ENCODE results near the gene KLF16.
"Not testable (repeated sequence)": the region's sequence is repeated elsewhere in the genome, so short reads cannot be mapped to it uniquely, and the experiment has no call there.

Gene KLF16

GRCh38 chr19:1863328-1863637 lies at the start of gene KLF16:
Gene KLF16 (minus strand): TSS chr19:1863579. CDS start chr19:1863497, 82 bp downstream.
- no peak for DNase-seq (ENCODE audit: low spot score)

GRCh38 chr19:1912760-1913505 lies 49.6 kb upstream of the KLF16 start:
- DNase-seq (ENCODE audit: low spot score) = no peak

GRCh38 chr19:1911995-1912394 lies 48.6 kb upstream of the KLF16 start:
- DNase-seq (ENCODE audit: low spot score) = no peak

- DNase-seq (ENCODE audit: low spot score) = no peak
These were observed 47.7 kb upstream of the KLF16 start for GRCh38 chr19:1911098-1911497.

- DNase-seq (ENCODE audit: low spot score) = peak; percentile 52
These were observed 46.8 kb upstream of the KLF16 start for GRCh38 chr19:1910177-1910576.

GRCh38 chr19:1909761-1910080 lies 46.3 kb upstream of the KLF16 start:
- DNase-seq (ENCODE audit: low spot score) = no peak

- no peak for DNase-seq (ENCODE audit: low spot score)
These were observed 44.9 kb upstream of the KLF16 start for GRCh38 chr19:1908364-1908678.

- DNase-seq (ENCODE audit: low spot score) = no peak
These were observed 44.4 kb upstream of the KLF16 start for GRCh38 chr19:1907563-1908363.

- DNase-seq (ENCODE audit: low spot score) = no peak
These were observed 43.7 kb upstream of the KLF16 start for GRCh38 chr19:1906985-1907562.

GRCh38 chr19:1905863-1906375 lies 42.5 kb upstream of the KLF16 start:
- no peak for DNase-seq (ENCODE audit: low spot score)

GRCh38 chr19:1905110-1905862 lies 41.9 kb upstream of the KLF16 start, which contains the start of the genes ADAT3 and SCAMP4:
Gene ADAT3 (plus strand): TSS chr19:1905399. CDS start chr19:1912048, 6,649 bp downstream.
Gene SCAMP4 (plus strand): TSS chr19:1905399. CDS start chr19:1915020, 9,621 bp downstream.
- peak; percentile 98 for DNase-seq (ENCODE audit: low spot score)

GRCh38 chr19:1904860-1905109 lies 41.4 kb upstream of the KLF16 start:
- no peak for DNase-seq (ENCODE audit: low spot score)

- no peak for DNase-seq (ENCODE audit: low spot score)
These were observed 39.5 kb upstream of the KLF16 start for GRCh38 chr19:1902923-1903322.

GRCh38 chr19:1901940-1902404 lies 38.6 kb upstream of the KLF16 start:
- DNase-seq (ENCODE audit: low spot score) = no peak

GRCh38 chr19:1896508-1896907 lies 33.1 kb upstream of the KLF16 start:
- DNase-seq (ENCODE audit: low spot score) = no peak

- DNase-seq (ENCODE audit: low spot score) = no peak
These were observed 30.4 kb upstream of the KLF16 start for GRCh38 chr19:1893791-1894190.

- DNase-seq (ENCODE audit: low spot score) = no peak
These were observed 26.5 kb upstream of the KLF16 start for GRCh38 chr19:1889907-1890306.

- DNase-seq (ENCODE audit: low spot score) = no peak
These were observed 25.0 kb upstream of the KLF16 start for GRCh38 chr19:1888385-1888784.

- DNase-seq (ENCODE audit: low spot score) = not testable (repeated sequence)
These were observed 23.0 kb upstream of the KLF16 start for GRCh38 chr19:1886360-1886759.

- peak; percentile 92 for DNase-seq (ENCODE audit: low spot score)
These were observed 22.2 kb upstream of the KLF16 start, which contains the start of gene ABHD17A for GRCh38 chr19:1885398-1886119. Gene ABHD17A (minus strand): TSS chr19:1885496. CDS start chr19:1881566, 3,930 bp downstream.

GRCh38 chr19:1884719-1885334 lies 21.4 kb upstream of the KLF16 start:
- no peak for DNase-seq (ENCODE audit: low spot score)

All from cerebellar cortex (tissue), 1 donor.